ENCODE measurements around the gene DDB1.

GRCh38 chr11:61338783-61339489, 6.0 kb upstream of the DDB1 start:
- TF ChIP-seq POLR2AphosphoS5 (IDR thresholded peaks at IDR 0.05; ENCODE audit: borderline replicate concordance, low read depth, low read length) (no peak), EZH2 (IDR thresholded peaks at IDR 0.05) (no peak), FOXP2 (optimal IDR thresholded peaks at IDR 0.05; ENCODE audit: control extremely low read depth, extremely low read length, insufficient read depth) (no peak)

Data from SK-N-MC (cell line).